Measurements from ENCODE around the gene NUP210L.

NUP210L gene

DNA sequence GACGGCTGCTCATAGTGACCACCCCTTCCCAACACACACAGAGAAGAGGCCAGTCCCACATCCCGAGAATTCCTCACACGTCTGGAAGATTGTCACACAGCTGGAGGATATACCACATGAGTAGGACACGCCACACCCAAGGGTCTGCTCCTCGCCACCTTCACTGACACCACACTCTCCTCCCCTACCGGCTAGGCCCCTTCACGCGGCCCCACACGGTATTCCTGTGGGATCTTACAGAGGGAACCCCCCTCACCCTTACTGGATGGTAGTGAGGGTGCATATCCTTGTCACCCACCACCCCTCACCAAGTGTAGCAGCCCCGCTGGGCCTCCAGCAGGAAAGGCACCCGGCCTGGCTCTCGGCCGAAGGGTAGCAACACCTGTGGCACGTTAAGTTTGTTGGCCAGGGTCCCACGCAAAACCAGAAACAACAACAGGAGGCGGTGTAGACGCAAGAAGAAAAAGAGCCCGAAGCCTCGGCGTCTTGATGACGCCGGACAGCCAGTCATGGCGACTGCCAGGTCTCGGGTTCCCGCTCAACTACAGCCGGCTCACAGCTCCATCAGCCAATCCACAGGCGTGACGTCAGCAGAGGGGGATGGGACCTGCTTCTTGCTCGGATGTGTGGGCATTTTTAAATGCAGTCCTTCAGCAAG lies at the start of gene NUP210L:
Gene NUP210L (minus strand): TSS at position 540 of the 658 bp plus-strand sequence.
- H3K27me3 Mint-ChIP-seq = no peaks in the 10 kb centered on the region
- H3K9me3 Mint-ChIP-seq (ENCODE audit: low read depth) = no peaks in the 10 kb centered on the region
- peaks cover 64% of the 10 kb centered on the region for H3K4me1 Mint-ChIP-seq (ENCODE audit: low read depth)
- H3K4me3 Mint-ChIP-seq = peak within 1 kb of the TSS; percentile 27
- H3K27ac Mint-ChIP-seq = peak within 1 kb of the TSS; percentile 90
- peaks cover 24% of the 10 kb centered on the region for H3K36me3 Mint-ChIP-seq

- peaks cover 1% of the 10 kb centered on the region for H3K4me1 Mint-ChIP-seq (ENCODE audit: low read depth)
- no peak overlapping the region for H3K4me3 Mint-ChIP-seq
- no peaks in the 10 kb centered on the region for H3K9me3 Mint-ChIP-seq (ENCODE audit: low read depth)
- no peaks in the 10 kb centered on the region for H3K36me3 Mint-ChIP-seq
- H3K27ac Mint-ChIP-seq = no peak overlapping the region
- H3K27me3 Mint-ChIP-seq = no peaks in the 10 kb centered on the region
These were observed 44.6 kb upstream of the NUP210L start for GRCh38 chr1:154199563-154199879.

DNA sequence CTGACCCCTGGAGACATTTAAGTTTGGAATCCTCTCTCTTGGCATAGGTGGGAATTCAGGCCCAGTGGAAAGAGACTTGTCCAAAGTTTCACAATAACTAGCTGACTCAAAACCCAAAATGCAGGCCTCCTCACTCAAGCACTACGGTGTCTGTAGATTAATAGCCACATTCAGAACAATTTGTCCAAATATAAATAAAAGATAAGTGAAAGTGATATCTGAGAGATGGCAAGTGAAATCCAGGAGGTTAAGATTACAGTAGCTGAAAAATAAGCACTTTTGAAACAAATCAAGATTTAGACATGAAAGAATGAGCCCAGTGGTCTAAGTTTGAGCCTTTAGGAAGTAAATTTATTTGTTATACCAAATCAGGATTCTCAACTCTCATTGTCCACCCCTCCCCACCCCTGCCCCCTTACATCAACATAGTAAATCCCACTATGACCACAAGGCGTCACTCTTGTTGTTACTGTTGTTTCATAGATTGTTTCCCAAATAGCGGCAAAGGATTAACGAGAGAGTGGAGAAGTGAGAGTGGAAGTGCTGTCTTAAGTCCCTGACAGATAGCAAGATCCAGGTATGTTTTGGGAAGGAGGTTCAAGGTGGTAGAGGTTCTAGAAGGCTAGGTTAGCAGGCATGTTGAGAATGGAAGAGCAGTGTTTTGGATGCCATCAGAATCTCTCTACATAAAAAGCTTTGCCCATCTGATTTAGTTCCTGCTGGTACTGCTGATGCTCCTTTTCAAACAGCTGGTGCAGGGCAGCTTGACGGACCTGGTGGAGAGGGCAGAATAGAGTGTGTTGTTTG lies 44.1 kb upstream of the NUP210L start:
- H3K9me3 Mint-ChIP-seq (ENCODE audit: low read depth) = no peaks in the 10 kb centered on the region
- H3K27me3 Mint-ChIP-seq = no peaks in the 10 kb centered on the region
- no peak overlapping the region for H3K27ac Mint-ChIP-seq
- peaks cover 1% of the 10 kb centered on the region for H3K4me1 Mint-ChIP-seq (ENCODE audit: low read depth)
- H3K4me3 Mint-ChIP-seq = no peak overlapping the region
- no peaks in the 10 kb centered on the region for H3K36me3 Mint-ChIP-seq

DNA sequence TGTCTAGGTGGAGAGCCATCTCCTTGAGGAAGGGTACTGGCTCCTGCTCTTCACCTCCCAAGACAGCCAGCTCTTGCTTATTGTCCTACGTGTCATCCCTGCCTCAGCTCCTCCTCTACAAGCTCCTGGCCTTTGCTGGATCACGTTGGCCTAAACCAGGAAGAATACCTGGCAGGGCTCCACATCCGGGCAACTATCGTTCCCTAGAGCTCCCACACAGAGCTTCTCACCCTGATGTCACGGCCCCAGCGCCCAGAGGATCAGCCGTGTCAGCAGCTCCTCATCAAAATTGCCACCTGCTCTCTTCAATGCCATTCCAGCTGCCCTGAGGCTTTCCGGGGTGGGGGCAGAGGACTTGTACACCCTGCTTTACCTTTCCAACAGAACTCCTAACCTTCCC lies 38.9 kb upstream of the NUP210L start:
- H3K9me3 Mint-ChIP-seq (ENCODE audit: low read depth) = no peaks in the 10 kb centered on the region
- no peaks in the 10 kb centered on the region for H3K27me3 Mint-ChIP-seq
- no peak overlapping the region for H3K4me3 Mint-ChIP-seq
- H3K4me1 Mint-ChIP-seq (ENCODE audit: low read depth) = peaks cover 1% of the 10 kb centered on the region
- H3K27ac Mint-ChIP-seq = no peak overlapping the region
- no peaks in the 10 kb centered on the region for H3K36me3 Mint-ChIP-seq

GRCh38 chr1:154192476-154192875 lies 37.6 kb upstream of the NUP210L start:
- Mint-ChIP-seq H3K27me3 (no peaks in the 10 kb centered on the region), H3K4me1 (ENCODE audit: low read depth) (no peaks in the 10 kb centered on the region), H3K4me3 (no peak overlapping the region), H3K36me3 (no peaks in the 10 kb centered on the region), H3K9me3 (ENCODE audit: low read depth) (no peaks in the 10 kb centered on the region), H3K27ac (no peak overlapping the region)

DNA sequence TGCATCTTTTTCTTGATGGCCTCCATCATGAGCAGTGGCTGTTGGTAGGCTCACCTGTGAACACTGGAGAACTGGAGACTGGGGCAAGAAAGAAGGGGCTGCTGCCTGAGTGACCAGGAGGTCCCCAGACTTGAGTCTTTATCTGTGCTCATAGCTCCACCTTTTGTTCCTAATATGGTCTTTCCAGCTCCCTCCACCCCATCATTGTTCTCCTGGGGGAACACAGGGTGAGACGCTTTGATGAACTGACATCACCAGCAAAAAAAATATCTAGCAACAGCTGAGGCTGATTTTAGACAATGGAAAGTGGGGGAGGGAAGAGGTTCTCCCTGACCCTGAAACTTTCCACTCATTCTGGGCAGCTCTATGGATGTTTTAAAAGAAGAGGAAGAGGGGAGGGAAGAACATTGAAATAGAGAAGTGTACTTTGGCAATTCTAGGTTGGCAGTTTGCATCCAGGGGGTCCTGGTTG lies 37.2 kb upstream of the NUP210L start, which contains the start of gene TPM3:
Gene TPM3 (minus strand): TSS at position 111 of the 472 bp plus-strand sequence. CDS start 82 bp downstream, at position 29.
- Mint-ChIP-seq H3K27ac (no peak within 1 kb of the TSS), H3K27me3 (no peaks in the 10 kb centered on the region), H3K4me3 (no peak within 1 kb of the TSS), H3K36me3 (no peaks in the 10 kb centered on the region), H3K9me3 (ENCODE audit: low read depth) (no peaks in the 10 kb centered on the region), H3K4me1 (ENCODE audit: low read depth) (no peaks in the 10 kb centered on the region)

DNA sequence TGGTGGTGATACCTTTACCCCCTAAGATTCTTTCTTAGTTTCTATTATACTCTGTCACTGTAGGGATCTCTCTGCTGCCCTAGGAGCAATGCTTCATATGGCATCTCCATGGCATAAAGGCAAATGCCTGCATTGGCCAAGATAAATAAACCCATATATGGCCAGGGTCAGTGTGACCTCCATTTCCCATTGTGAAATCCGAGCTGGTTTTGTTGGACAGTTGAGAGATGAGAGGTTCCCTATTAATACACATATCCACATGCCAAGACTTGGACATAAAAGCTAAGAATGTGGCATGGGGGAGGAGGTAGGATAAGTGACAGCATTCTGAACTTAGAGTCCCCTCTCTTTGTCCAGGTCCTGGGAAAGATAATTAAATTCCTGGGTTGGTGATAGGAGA lies 35.7 kb upstream of the NUP210L start:
- H3K27ac Mint-ChIP-seq = no peak overlapping the region
- no peak overlapping the region for H3K4me3 Mint-ChIP-seq
- no peaks in the 10 kb centered on the region for H3K4me1 Mint-ChIP-seq (ENCODE audit: low read depth)
- no peaks in the 10 kb centered on the region for H3K9me3 Mint-ChIP-seq (ENCODE audit: low read depth)
- H3K27me3 Mint-ChIP-seq = no peaks in the 10 kb centered on the region
- no peaks in the 10 kb centered on the region for H3K36me3 Mint-ChIP-seq

DNA sequence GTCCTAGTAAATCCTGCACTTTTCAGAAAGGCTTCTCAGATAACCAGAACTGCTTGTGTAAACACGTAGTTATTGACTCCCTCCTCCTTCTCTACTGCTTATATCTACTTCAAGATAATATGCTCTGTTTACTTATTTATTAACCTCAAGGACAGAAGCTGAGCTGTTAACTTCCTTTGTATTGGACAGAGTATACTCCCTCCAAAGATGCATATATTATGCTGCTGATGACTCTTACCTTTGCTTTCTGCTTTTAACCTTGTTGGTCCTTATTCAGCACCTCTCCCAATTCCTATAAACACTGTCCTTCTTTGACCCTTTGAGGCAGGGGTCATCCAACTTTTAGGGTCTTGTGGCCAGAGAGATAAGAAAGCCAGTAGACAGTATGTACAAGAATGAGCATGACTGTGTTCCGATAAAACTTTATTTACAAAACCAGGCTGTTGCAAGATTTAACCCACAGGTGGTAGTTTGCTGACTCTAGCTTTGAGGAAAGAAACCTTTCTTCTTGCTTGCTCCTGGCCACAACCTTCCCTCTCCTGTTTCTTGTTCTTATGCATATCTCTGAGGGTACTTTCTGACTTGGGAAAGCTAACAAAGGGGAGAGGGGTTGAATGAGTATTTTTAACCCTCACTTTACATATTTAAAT lies 32.1 kb upstream of the NUP210L start:
- Mint-ChIP-seq H3K4me3 (no peak overlapping the region), H3K27me3 (no peaks in the 10 kb centered on the region), H3K27ac (no peak overlapping the region), H3K4me1 (ENCODE audit: low read depth) (peaks cover 4% of the 10 kb centered on the region), H3K36me3 (peaks cover 1% of the 10 kb centered on the region), H3K9me3 (ENCODE audit: low read depth) (no peaks in the 10 kb centered on the region)

- no peak overlapping the region for H3K27ac Mint-ChIP-seq
- H3K4me3 Mint-ChIP-seq = peak overlapping the region; percentile 4
- no peaks in the 10 kb centered on the region for H3K9me3 Mint-ChIP-seq (ENCODE audit: low read depth)
- peaks cover 10% of the 10 kb centered on the region for H3K4me1 Mint-ChIP-seq (ENCODE audit: low read depth)
- H3K27me3 Mint-ChIP-seq = no peaks in the 10 kb centered on the region
- H3K36me3 Mint-ChIP-seq = peaks cover 5% of the 10 kb centered on the region
These were observed 31.3 kb upstream of the NUP210L start for GRCh38 chr1:154186177-154186576.

GRCh38 chr1:154183046-154183915 lies 28.4 kb upstream of the NUP210L start:
- Mint-ChIP-seq H3K27me3 (no peaks in the 10 kb centered on the region), H3K9me3 (ENCODE audit: low read depth) (no peaks in the 10 kb centered on the region), H3K4me3 (peak overlapping the region; percentile 100), H3K36me3 (peaks cover 10% of the 10 kb centered on the region), H3K4me1 (ENCODE audit: low read depth) (peaks cover 38% of the 10 kb centered on the region), H3K27ac (peak overlapping the region; percentile 100)

GRCh38 chr1:154182344-154183045 lies 27.6 kb upstream of the NUP210L start:
- Mint-ChIP-seq H3K4me3 (peak overlapping the region; percentile 100), H3K9me3 (ENCODE audit: low read depth) (no peaks in the 10 kb centered on the region), H3K27ac (peak overlapping the region; percentile 100), H3K4me1 (ENCODE audit: low read depth) (peaks cover 45% of the 10 kb centered on the region), H3K27me3 (no peaks in the 10 kb centered on the region), H3K36me3 (peaks cover 10% of the 10 kb centered on the region)

GRCh38 chr1:154181944-154182343 lies 27.1 kb upstream of the NUP210L start:
- H3K4me3 Mint-ChIP-seq = peak overlapping the region; percentile 100
- H3K4me1 Mint-ChIP-seq (ENCODE audit: low read depth) = peaks cover 51% of the 10 kb centered on the region
- H3K27me3 Mint-ChIP-seq = no peaks in the 10 kb centered on the region
- H3K9me3 Mint-ChIP-seq (ENCODE audit: low read depth) = no peaks in the 10 kb centered on the region
- peak overlapping the region; percentile 100 for H3K27ac Mint-ChIP-seq
- H3K36me3 Mint-ChIP-seq = peaks cover 12% of the 10 kb centered on the region

GRCh38 chr1:154179946-154180687 lies 25.2 kb upstream of the NUP210L start:
- Mint-ChIP-seq H3K36me3 (peaks cover 12% of the 10 kb centered on the region), H3K27ac (peak overlapping the region; percentile 93), H3K27me3 (no peaks in the 10 kb centered on the region), H3K9me3 (ENCODE audit: low read depth) (no peaks in the 10 kb centered on the region), H3K4me3 (peak overlapping the region; percentile 100), H3K4me1 (ENCODE audit: low read depth) (peaks cover 65% of the 10 kb centered on the region)
